MCF 10A (cell line): Measurements from ENCODE around the gene EDAR. TPM values are rescaled to one million over a fixed set of nuclear protein-coding genes. Genes with fewer than 3 reads are reported as not detected.

ENCODE experiments used
- BruUV-seq: library from RNA; stranded (reverse); fragments of 400-500 nt; replicated peaks from 2 replicates; lab custom pipeline; 2021; lab: Mats Ljungman, UMichigan
- CTCF ChIA-PET: fragments of 300-600 bp; sonication (Branson Sonifier 250); formaldehyde crosslinking; extraction: SDS; loops from one replicate; lab custom pipeline; 2021; ENCODE audit warnings: antibody characterized with exemption, inconsistent platforms; lab: Yijun Ruan, JAX
- POLR2A ChIA-PET: fragments of 300-600, 350-650 bp; sonication (Branson Sonifier 250); formaldehyde crosslinking; extraction: SDS; loops from one replicate; lab custom pipeline; 2020; ENCODE audit warnings: antibody characterized with exemption, inconsistent platforms; lab: Yijun Ruan, JAX
- DNase-seq: peaks from one replicate; pipeline ENCODE4 v3.0.0-alpha.2; 2018; ENCODE audit not compliant: unreplicated experiment
- H3K27ac Mint-ChIP-seq: one replicate; pipeline ENCODE4 v1.8.0; 2022; ENCODE audit warnings: mild to moderate bottlenecking, low read depth, mixed read lengths; ENCODE audit not compliant: unreplicated experiment
- H3K27me3 Mint-ChIP-seq: one replicate; pipeline ENCODE4 v1.8.0; 2022; ENCODE audit warnings: mixed read lengths; ENCODE audit not compliant: insufficient read depth, unreplicated experiment
- H3K36me3 Mint-ChIP-seq: one replicate; pipeline ENCODE4 v1.8.0; 2022; ENCODE audit warnings: mild to moderate bottlenecking, moderate library complexity, mixed read lengths; ENCODE audit not compliant: insufficient read depth, unreplicated experiment
- H3K4me1 Mint-ChIP-seq: one replicate; pipeline ENCODE4 v1.8.0; 2022; ENCODE audit warnings: mixed read lengths; ENCODE audit not compliant: insufficient read depth, unreplicated experiment
- H3K4me3 Mint-ChIP-seq: one replicate; pipeline ENCODE4 v1.8.0; 2022; ENCODE audit warnings: mild to moderate bottlenecking, moderate library complexity, mixed read lengths; ENCODE audit not compliant: unreplicated experiment
- H3K9me3 Mint-ChIP-seq: one replicate; pipeline ENCODE4 v1.8.0; 2022; ENCODE audit warnings: mixed read lengths; ENCODE audit not compliant: unreplicated experiment
- intact Hi-C: fragments of 100-400 bp; cut with micrococcal nuclease; formaldehyde crosslinking; loops from 2 replicates; pipeline ENCODE4 v1.14.1; 2022
- total RNA-seq: library from RNA; stranded (reverse); gene quantifications from 2 replicates; pipeline ENCODE4 v1.2.3, GENCODE V29; 2022
- TF ChIP-seq, protein P1 (sequence below): fragments of 200-600 bp; IDR thresholded peaks from one replicate; pipeline ENCODE4 v1.8.0; 2022; ENCODE audit warnings: antibody characterized with exemption, mild to moderate bottlenecking; ENCODE audit not compliant: unreplicated experiment

The EDAR gene
- total RNA-seq, 1 experiment from 2014 or later: 0.14 TPM

DNA sequence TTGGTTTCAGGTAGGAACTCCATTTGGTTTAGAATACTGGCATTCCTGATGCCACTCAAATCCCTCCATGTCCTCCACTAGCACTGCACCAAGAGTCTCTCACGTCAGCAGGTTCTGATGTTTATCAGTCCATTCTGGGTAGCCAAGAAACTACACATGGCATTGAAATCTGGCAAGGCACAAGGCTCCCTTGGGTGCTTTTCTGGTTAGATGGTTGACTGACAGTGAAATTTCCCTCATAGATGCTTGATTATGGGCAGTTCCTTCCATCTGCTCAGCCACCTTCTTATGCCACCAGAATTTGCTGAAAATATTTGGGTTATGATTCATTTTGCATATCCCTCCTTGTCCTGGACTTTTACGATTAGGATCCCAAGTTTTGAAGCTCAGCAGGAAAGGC, 32.6 kb downstream of the EDAR start:
- no TSS peak for BruUV-seq
- DNase-seq: no peak
- ChIA-PET CTCF (no interaction called here), POLR2A (no interaction called here)
- Mint-ChIP-seq H3K9me3 (peaks cover 13% of the 10 kb centered on the region), H3K36me3 (peaks cover 6% of the 10 kb centered on the region), H3K4me1 (peaks cover 5% of the 10 kb centered on the region), H3K4me3 (no peak overlapping the region), H3K27ac (no peak overlapping the region), H3K27me3 (no peaks in the 10 kb centered on the region)
- intact Hi-C loops: no loop called here
- TF ChIP-seq, protein P1, sequence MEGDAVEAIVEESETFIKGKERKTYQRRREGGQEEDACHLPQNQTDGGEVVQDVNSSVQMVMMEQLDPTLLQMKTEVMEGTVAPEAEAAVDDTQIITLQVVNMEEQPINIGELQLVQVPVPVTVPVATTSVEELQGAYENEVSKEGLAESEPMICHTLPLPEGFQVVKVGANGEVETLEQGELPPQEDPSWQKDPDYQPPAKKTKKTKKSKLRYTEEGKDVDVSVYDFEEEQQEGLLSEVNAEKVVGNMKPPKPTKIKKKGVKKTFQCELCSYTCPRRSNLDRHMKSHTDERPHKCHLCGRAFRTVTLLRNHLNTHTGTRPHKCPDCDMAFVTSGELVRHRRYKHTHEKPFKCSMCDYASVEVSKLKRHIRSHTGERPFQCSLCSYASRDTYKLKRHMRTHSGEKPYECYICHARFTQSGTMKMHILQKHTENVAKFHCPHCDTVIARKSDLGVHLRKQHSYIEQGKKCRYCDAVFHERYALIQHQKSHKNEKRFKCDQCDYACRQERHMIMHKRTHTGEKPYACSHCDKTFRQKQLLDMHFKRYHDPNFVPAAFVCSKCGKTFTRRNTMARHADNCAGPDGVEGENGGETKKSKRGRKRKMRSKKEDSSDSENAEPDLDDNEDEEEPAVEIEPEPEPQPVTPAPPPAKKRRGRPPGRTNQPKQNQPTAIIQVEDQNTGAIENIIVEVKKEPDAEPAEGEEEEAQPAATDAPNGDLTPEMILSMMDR: no peak

DNA sequence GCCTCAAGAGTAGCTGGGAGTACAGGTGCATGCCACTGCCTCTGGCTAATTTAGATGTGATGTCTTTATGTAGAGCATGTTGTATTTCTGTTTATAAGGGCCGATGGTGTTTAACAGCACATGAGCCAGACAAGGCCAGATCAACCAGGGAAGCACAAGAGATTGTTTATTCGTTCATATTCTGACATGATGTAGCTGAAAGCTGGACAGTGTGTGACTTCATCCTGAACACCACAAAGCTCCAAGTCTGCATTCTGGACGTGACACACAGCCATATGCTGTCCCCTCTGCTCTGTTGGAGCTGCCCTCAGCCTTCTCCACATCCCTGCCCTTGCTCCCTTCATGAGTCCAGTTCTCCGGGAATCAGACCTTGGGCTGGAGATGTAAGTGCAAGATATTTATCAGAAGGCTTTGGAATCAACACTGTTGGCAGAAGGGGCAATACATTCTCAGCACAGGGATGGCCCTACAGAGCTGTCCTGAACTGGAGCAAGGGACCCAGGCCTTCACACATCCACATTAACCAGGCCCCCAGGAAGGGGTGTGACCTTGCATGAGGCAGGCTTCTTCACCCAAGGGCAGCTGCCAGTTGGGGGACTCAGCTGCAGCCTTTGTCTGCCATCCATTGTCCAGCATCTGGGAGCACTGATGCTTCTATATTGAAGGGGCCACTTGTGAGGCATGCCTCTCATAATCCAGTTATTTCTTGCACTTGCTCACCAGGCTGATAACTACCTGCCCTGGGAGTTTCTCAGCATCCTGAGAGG, 38.5 kb downstream of the EDAR start:
- H3K4me1 Mint-ChIP-seq: no peaks in the 10 kb centered on the region
- no peaks in the 10 kb centered on the region for H3K27me3 Mint-ChIP-seq
- intact Hi-C loops: no loop called here
- no peak overlapping the region for H3K27ac Mint-ChIP-seq
- H3K9me3 Mint-ChIP-seq: peaks cover 29% of the 10 kb centered on the region
- no peak for DNase-seq
- BruUV-seq: no TSS peak
- CTCF ChIA-PET: interaction anchor here (0.8 to 1.5 kb wide), 2 partner anchors 19 to 22 kb away, joined by 3 to 6 read pairs; no protein-coding TSS in a partner anchor
- POLR2A ChIA-PET: interaction anchor here (0.8 to 1.0 kb wide), 2 partner anchors 22 to 24 kb away, joined by 3 read pairs; no protein-coding TSS in a partner anchor
- no peak overlapping the region for H3K4me3 Mint-ChIP-seq
- peaks cover 6% of the 10 kb centered on the region for H3K36me3 Mint-ChIP-seq
- TF ChIP-seq, protein P1: no peak

DNA sequence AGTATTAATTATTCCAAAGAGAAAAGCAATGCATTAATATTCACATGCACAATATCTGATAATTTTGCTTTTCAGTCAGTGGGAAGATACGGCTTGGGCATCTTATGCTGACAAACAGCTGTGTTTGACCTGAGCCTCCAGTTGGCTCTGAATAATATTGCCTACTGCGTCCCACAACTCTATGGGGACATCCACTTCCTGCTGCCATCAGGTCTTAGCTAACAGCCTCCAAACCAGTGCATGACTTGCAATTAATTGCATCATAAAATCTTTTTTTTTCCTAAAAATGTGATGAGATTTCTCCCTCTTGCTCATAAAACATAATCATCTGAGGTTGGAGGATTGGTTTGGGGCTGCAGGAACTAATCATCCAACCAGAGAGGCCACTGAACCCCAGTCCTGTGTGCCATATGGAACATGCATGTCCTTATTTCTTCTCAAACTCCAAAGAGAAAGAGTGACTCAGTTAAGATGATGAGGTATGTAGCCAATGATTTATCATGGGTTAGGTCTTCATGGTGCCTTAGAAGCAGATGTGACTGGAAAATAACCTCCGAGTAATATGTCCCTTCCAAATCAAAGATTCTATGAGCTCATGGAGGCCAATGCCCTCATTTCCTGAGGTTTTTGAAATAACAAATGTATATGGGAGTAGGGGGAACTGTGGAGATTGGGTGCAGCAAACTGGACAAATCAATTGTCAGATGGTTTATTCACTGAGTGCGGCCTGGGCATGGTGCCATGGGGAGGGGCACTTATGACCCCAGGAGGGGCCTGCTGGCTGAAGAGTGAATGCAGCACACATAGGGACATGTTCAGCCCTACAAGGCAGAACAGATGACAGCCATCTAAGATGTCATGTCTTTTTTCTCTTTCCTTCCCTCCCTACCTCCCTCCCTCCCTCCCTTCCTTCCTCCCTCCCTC, 39.4 kb downstream of the EDAR start:
- POLR2A ChIA-PET: no interaction called here
- TF ChIP-seq, protein P1: no peak
- intact Hi-C loops: no loop called here
- Mint-ChIP-seq H3K4me3 (no peak overlapping the region), H3K36me3 (peaks cover 6% of the 10 kb centered on the region), H3K9me3 (peaks cover 29% of the 10 kb centered on the region), H3K27ac (no peak overlapping the region), H3K4me1 (no peaks in the 10 kb centered on the region), H3K27me3 (no peaks in the 10 kb centered on the region)
- BruUV-seq: no TSS peak
- CTCF ChIA-PET: interaction anchor here (0.6 to 1.5 kb wide), 2 partner anchors 8 to 21 kb away, joined by 3 to 6 read pairs; no protein-coding TSS in a partner anchor
- no peak for DNase-seq
